NCI-H1417 treated with DMSO at 0.1 percent for 48 hours (cell line): ENCODE data around the gene CNTNAP2.
"Not testable (repeated sequence)": the region's sequence is repeated elsewhere in the genome, so short reads cannot be mapped to it uniquely, and the experiment has no call there.

ENCODE experiments used
- DNase-seq: peaks from one replicate; lab custom pipeline; 2025; lab: John Stamatoyannopoulos, UW

The CNTNAP2 gene

GRCh38 chr7:147567043-147567442, 1450.4 kb downstream of the CNTNAP2 start:
- DNase-seq = no peak

DNA sequence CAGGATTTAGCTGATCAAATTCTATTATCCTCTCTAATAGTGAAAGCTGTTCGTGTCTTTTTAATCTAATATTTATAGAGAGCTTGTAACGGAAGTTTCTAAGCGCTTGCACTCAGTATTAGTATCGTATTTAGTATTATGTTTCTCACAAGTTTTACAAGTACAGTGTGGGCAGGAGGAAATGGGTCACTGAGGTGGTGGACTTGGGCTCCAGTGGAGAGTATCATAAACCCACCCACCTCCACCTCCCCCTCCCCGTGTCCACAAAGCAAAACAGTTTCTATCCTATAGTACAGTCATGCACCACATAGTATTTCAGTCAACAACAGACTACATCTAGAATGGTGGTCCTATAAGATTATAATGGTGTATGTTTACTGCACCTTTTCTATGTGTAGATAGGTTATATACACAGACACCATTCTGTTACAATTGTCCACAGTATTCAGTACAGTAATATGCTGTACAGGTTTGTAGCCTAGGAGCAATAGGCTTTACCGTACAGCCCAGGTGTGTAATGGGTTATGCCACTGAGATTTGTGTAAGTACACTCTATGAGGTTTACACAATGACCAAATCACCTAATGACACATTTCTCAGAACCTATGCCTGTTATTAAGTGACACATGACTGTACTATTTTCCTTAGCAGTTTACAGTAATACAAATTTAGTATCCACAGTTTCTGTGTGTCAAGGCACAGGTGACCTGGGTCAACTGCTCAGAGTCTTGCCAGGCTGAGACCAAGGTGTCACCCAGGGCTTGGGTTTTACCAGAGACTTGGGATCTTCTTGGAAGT, 1452.7 kb downstream of the CNTNAP2 start:
- no peak for DNase-seq

GRCh38 chr7:147570390-147570789, 1453.8 kb downstream of the CNTNAP2 start:
- no peak for DNase-seq

DNA sequence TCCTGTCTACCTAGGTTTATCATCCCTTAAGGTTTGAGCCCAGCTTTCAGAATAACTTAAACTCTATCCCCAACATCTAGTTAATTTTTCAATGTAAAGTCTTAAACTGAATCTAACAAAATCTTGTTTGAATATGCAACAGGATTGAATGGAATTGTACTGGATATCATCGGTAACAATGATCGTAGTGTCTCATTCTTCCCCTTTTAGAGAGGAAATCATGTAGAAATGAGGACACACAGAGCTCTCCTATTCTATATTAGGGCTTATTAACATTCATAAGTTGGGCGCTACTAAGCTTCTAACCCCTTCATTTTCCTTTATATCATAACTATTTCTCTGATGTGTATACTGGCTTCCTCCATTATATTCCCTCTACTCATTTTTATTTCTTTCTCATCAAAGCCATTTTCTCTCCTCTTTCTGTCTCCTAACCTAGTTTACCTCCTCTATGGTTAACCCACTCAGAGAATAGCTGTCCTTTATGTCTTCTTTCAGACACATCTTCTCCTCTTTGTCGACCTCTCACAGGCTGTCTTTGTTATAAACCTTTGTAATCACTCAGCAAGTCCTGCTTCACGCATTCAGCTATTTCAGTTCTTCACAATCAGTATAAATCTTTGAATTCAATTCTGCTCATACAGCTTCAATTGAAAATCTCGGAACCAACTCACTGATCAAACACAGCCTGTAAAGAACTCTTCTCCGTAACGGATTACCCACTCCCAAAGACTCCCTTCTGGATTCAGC, 1455.0 kb downstream of the CNTNAP2 start:
- DNase-seq = no peak

GRCh38 chr7:147578196-147578595, 1461.6 kb downstream of the CNTNAP2 start:
- DNase-seq = no peak

- DNase-seq = no peak
These were observed 1462.5 kb downstream of the CNTNAP2 start for GRCh38 chr7:147579148-147579547.

DNA sequence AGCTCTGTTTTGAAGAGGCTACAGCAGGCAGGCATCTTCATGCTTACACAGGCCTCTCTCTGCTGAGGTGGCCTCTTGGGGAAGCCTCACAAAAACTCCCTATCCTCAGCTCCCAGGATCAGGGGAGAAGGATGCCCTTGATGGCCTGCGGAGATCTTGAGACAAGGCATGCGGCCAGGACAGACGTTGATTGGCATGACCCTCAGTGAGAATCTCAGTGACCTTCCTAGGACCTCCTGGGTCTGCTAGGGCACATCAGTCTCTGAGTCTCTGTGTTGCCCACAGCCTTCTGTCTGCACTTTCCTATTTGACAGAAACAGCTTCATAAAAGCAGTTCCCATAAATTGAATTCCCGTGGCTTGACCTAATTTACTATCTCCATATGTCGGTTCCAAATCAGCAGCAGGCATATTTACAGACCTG, 1468.2 kb downstream of the CNTNAP2 start:
- DNase-seq = no peak

DNA sequence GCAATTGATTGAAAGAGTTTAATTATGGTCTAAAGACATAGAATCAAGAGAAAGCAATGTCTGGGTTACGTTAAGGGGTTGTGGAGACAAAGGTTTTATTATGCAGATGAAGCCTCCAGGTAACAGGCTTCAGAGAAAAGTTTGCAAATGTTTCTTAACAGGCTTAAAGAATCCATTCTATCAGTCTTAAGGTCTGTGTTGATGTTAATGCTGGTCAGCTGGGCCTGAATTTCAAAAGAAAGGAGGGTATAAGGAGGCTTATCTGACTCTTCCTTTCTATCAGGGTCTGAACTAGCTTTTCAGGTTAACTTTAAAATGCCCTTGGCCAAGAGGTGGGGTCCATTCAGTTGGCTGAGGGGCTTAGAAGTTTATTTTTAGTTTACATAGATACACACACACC, 1469.5 kb downstream of the CNTNAP2 start:
- DNase-seq = no peak

- DNase-seq = no peak
These were observed 1469.9 kb downstream of the CNTNAP2 start for GRCh38 chr7:147586526-147586925.

DNA sequence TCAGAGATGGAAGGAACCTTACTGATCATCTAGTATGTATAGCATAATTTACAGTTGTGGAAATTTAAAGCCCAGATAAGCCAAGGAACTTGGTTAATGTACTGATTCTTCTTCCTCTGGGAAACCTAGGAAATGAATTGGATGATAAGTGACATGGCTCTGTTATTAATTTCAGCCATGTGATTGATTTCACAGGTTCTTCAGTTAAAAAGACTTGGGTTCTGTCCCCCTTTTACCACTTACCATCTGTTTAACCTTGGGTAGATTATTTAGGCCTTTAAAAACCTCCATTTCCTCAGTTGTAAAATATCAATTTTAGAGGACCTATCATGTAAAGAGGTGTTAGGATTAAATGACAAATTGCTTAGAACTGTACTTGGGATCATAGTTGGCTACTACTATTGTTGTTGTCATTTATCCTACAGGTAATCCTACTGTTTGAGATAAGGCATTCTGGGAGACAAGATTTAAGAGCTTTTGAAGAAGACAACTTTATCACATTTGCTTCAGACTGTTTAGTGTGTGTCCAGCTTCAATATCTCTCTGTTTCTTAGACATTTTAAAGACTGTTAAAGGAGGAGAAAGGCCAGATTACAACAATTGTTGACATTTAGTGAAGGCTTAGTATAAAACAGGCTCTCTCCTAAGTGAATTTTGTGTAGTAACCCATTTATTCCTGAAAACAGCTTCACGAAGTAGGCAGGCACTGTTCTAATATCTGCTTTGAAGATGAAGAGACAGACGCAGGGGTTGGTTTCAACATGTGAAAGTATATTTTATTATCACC, 1476.9 kb downstream of the CNTNAP2 start:
- DNase-seq = no peak

GRCh38 chr7:147595042-147595441, 1478.4 kb downstream of the CNTNAP2 start:
- no peak for DNase-seq

GRCh38 chr7:147598687-147599086, 1482.1 kb downstream of the CNTNAP2 start:
- DNase-seq = not testable (repeated sequence)

DNA sequence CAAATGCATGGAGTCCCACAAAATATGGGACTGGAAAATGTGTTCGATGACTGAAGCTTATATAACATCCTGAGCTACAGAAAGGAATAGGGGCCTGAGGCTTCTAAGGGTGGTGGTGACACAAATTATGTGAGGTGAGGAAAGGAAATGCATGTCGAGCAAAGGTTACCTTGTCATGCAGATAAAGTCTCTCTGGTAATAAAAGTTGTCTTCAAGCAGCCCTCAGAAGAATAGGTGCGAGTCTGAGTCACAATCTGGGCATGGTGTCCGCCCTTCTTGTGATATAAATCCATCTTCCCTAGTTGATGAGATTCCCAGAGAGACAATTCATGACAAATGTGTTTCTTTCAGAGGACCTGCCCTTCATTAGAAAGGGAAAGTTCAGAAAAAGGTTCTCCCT, 1488.7 kb downstream of the CNTNAP2 start:
- DNase-seq = no peak

- DNase-seq = no peak
These were observed 1490.7 kb downstream of the CNTNAP2 start for GRCh38 chr7:147607157-147607800.

DNA sequence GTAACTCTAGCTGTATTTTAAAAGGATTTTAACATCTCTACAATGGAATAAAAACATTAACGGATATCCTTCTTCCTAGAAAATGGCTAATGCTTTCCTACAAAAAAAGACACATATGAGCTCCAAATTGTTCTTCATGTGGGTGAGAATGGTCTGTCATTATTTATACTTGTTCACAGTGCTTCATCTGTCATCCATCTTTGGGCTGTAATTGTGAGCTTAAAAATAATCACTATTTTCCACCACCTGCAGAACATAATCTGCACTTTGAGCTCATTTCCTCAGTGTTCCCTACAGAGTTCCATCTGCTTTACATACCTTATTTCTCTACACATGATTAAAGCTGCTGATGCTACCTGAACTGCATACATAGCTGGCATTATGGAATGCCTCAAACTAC, 1494.8 kb downstream of the CNTNAP2 start:
- no peak for DNase-seq

GRCh38 chr7:147635288-147635687, 1518.7 kb downstream of the CNTNAP2 start:
- DNase-seq = no peak

GRCh38 chr7:147636553-147636952, 1520.0 kb downstream of the CNTNAP2 start:
- DNase-seq = no peak

GRCh38 chr7:147638566-147638965, 1522.0 kb downstream of the CNTNAP2 start:
- no peak for DNase-seq

DNA sequence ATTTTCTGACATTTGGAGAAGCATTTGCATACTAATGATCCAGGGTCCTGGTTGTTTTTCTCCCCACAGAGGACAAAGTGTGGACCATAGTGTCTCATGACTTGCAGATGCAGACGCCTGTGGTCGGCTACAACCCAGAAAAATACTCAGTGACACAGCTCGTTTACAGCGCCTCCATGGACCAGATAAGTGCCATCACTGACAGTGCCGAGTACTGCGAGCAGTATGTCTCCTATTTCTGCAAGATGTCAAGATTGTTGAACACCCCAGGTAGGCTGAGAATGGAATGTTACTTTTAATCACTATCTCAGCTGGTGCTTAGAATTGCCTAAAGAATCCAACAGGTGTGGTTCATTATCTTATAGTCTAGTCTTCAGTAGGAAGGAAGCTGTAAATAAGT, 1522.4 kb downstream of the CNTNAP2 start:
- no peak for DNase-seq

DNA sequence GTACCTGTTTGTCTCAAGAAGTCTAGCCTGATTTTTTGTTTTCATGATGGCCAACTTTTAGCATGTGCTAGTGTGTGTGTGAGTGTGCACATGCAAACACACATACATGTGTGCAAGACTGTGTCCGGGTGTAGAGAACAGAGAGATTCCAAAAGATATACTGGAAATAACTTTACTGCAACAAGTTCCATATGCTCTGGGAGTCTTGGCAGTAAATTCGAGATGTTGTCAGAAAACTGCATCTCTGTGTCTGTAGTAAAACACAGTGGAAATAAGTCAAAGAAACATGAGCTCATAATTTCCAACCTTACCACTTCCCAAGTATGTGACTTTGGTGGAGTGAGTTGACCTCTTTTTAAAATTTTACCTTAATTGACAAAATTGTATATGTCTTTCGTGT, 1523.2 kb downstream of the CNTNAP2 start:
- no peak for DNase-seq

GRCh38 chr7:147640821-147641220, 1524.2 kb downstream of the CNTNAP2 start:
- no peak for DNase-seq

GRCh38 chr7:147646568-147646967, 1530.0 kb downstream of the CNTNAP2 start:
- no peak for DNase-seq
